SJCRH30 (cell line): Measurements from ENCODE around the gene PCCA. TPM values are rescaled to one million over a fixed set of nuclear protein-coding genes. Genes with fewer than 3 reads are reported as not detected.
A peak's percentile ranks its signal among the peaks of the same experiment; 100 is the strongest.
"Not testable (repeated sequence)": the region's sequence is repeated elsewhere in the genome, so short reads cannot be mapped to it uniquely, and the experiment has no call there.

Source experiments
- DNase-seq, 2 experiments: peaks; one replicate each; pipeline ENCODE4 v3.0.0-alpha.2; 2015 to 2020
- H3K27ac ChIP-seq: fragments of 250-450 bp; sonication (Bioruptor Pico); 2 replicates; pipeline ENCODE4 v1.5.1; 2020; ENCODE audit warnings: mild to moderate bottlenecking, moderate library complexity
- H3K27me3 ChIP-seq: fragments of 250-450 bp; sonication (Bioruptor Pico); 2 replicates; pipeline ENCODE4 v1.5.1; 2020; ENCODE audit warnings: mild to moderate bottlenecking, moderate library complexity
- H3K36me3 ChIP-seq: fragments of 250-450 bp; sonication (Bioruptor Pico); 2 replicates; pipeline ENCODE4 v1.5.1; 2020; ENCODE audit warnings: mild to moderate bottlenecking, moderate library complexity
- H3K4me1 ChIP-seq: fragments of 250-450 bp; sonication (Bioruptor Pico); 2 replicates; pipeline ENCODE4 v1.5.1; 2020; ENCODE audit warnings: mild to moderate bottlenecking, moderate library complexity
- H3K4me3 ChIP-seq: fragments of 250-450 bp; sonication (Bioruptor Pico); 2 replicates; pipeline ENCODE4 v1.5.1; 2020; ENCODE audit warnings: mild to moderate bottlenecking, moderate library complexity
- H3K9me3 ChIP-seq: fragments of 250-450 bp; sonication (Bioruptor Pico); replicated peaks from 2 replicates; pipeline ENCODE4 v1.5.1; 2020; ENCODE audit warnings: mild to moderate bottlenecking, moderate library complexity
- total RNA-seq: library from RNA; depleted of rRNA; stranded (reverse); fragments of >200 nt; shearing (Covaris generic); gene quantifications from 2 replicates; pipeline ENCODE4 v1.2.3, GENCODE V29; 2014

PCCA gene
- total RNA-seq, 1 experiment from 2014 or later: 23.4 TPM

GRCh38 chr13:100110269-100110668 lies 21.4 kb downstream of the PCCA start:
- no peak overlapping the region for H3K27ac ChIP-seq
- H3K27me3 ChIP-seq: no peaks in the 10 kb centered on the region
- no peak for DNase-seq
- no peaks in the 10 kb centered on the region for H3K4me1 ChIP-seq
- H3K4me3 ChIP-seq: no peak overlapping the region
- peaks cover 3% of the 10 kb centered on the region; the same call in 1 of the 2 replicates for H3K36me3 ChIP-seq
- no peaks in the 10 kb centered on the region for H3K9me3 ChIP-seq

GRCh38 chr13:100112186-100112838 lies 23.4 kb downstream of the PCCA start:
- no peak overlapping the region for H3K27ac ChIP-seq
- H3K4me3 ChIP-seq: no peak overlapping the region
- no peaks in the 10 kb centered on the region for H3K27me3 ChIP-seq
- peaks cover 3% of the 10 kb centered on the region for H3K36me3 ChIP-seq
- no peaks in the 10 kb centered on the region for H3K4me1 ChIP-seq
- no peak for DNase-seq
- H3K9me3 ChIP-seq: no peaks in the 10 kb centered on the region

- H3K27ac ChIP-seq: no peak overlapping the region
- H3K27me3 ChIP-seq: no peaks in the 10 kb centered on the region
- H3K4me3 ChIP-seq: no peak overlapping the region
- peaks cover 7% of the 10 kb centered on the region for H3K36me3 ChIP-seq
- DNase-seq: no peak
- H3K9me3 ChIP-seq: no peaks in the 10 kb centered on the region
- no peaks in the 10 kb centered on the region for H3K4me1 ChIP-seq
Measured at GRCh38 chr13:100115693-100116254, 26.9 kb downstream of the PCCA start.

- Histone ChIP-seq H3K27ac (no peak overlapping the region), H3K4me3 (no peak overlapping the region), H3K27me3 (no peaks in the 10 kb centered on the region), H3K9me3 (no peaks in the 10 kb centered on the region; the same call in 1 of the 2 replicates), H3K4me1 (no peaks in the 10 kb centered on the region), H3K36me3 (peaks cover 10% of the 10 kb centered on the region)
- DNase-seq: no peak
Measured at GRCh38 chr13:100124265-100124664, 35.4 kb downstream of the PCCA start.

GRCh38 chr13:100125946-100126345 lies 37.1 kb downstream of the PCCA start:
- Histone ChIP-seq H3K27ac (no peak overlapping the region), H3K27me3 (no peaks in the 10 kb centered on the region), H3K9me3 (no peaks in the 10 kb centered on the region; the same call in 1 of the 2 replicates), H3K36me3 (peaks cover 6% of the 10 kb centered on the region), H3K4me1 (no peaks in the 10 kb centered on the region), H3K4me3 (no peak overlapping the region)
- no peak for DNase-seq

- Histone ChIP-seq H3K27ac (no peak overlapping the region), H3K36me3 (no peaks in the 10 kb centered on the region; the same call in 1 of the 2 replicates), H3K4me1 (no peaks in the 10 kb centered on the region), H3K4me3 (no peak overlapping the region), H3K9me3 (no peaks in the 10 kb centered on the region), H3K27me3 (no peaks in the 10 kb centered on the region)
- DNase-seq: no peak
Measured at GRCh38 chr13:100128373-100128772, 39.5 kb downstream of the PCCA start.

GRCh38 chr13:100128838-100129237 lies 39.9 kb downstream of the PCCA start:
- DNase-seq: no peak
- Histone ChIP-seq H3K27ac (no peak overlapping the region), H3K4me3 (no peak overlapping the region), H3K9me3 (no peaks in the 10 kb centered on the region), H3K4me1 (no peaks in the 10 kb centered on the region), H3K27me3 (no peaks in the 10 kb centered on the region), H3K36me3 (no peaks in the 10 kb centered on the region; the same call in 1 of the 2 replicates)

GRCh38 chr13:100129605-100130004 lies 40.7 kb downstream of the PCCA start:
- DNase-seq: no peak
- Histone ChIP-seq H3K27me3 (no peaks in the 10 kb centered on the region), H3K36me3 (no peaks in the 10 kb centered on the region), H3K9me3 (no peaks in the 10 kb centered on the region), H3K4me1 (no peaks in the 10 kb centered on the region), H3K4me3 (no peak overlapping the region), H3K27ac (no peak overlapping the region)

- Histone ChIP-seq H3K27ac (no peak overlapping the region), H3K36me3 (no peaks in the 10 kb centered on the region), H3K9me3 (no peaks in the 10 kb centered on the region), H3K4me3 (no peak overlapping the region), H3K27me3 (no peaks in the 10 kb centered on the region), H3K4me1 (no peaks in the 10 kb centered on the region)
- no peak for DNase-seq
Measured at GRCh38 chr13:100130092-100130491, 41.2 kb downstream of the PCCA start.

- H3K36me3 ChIP-seq: no peaks in the 10 kb centered on the region
- H3K27me3 ChIP-seq: no peaks in the 10 kb centered on the region
- H3K4me1 ChIP-seq: no peaks in the 10 kb centered on the region
- no peak for DNase-seq
- H3K4me3 ChIP-seq: no peak overlapping the region
- no peak overlapping the region for H3K27ac ChIP-seq
- no peaks in the 10 kb centered on the region for H3K9me3 ChIP-seq
Measured at GRCh38 chr13:100130930-100131511, 42.1 kb downstream of the PCCA start.

- Histone ChIP-seq H3K27ac (no peak overlapping the region), H3K36me3 (no peaks in the 10 kb centered on the region), H3K4me3 (no peak overlapping the region), H3K4me1 (no peaks in the 10 kb centered on the region), H3K27me3 (no peaks in the 10 kb centered on the region), H3K9me3 (no peaks in the 10 kb centered on the region)
- peak; percentile 6 to 41 for DNase-seq
Measured at GRCh38 chr13:100131863-100132574, 43.1 kb downstream of the PCCA start.

- Histone ChIP-seq H3K9me3 (no peaks in the 10 kb centered on the region), H3K4me3 (no peak overlapping the region), H3K27me3 (no peaks in the 10 kb centered on the region), H3K4me1 (no peaks in the 10 kb centered on the region), H3K36me3 (no peaks in the 10 kb centered on the region), H3K27ac (no peak overlapping the region)
- no peak for DNase-seq
Measured at GRCh38 chr13:100138859-100139491, 50.1 kb downstream of the PCCA start.

GRCh38 chr13:100139817-100140216 lies 50.9 kb downstream of the PCCA start:
- DNase-seq: no peak
- Histone ChIP-seq H3K27ac (no peak overlapping the region), H3K4me3 (no peak overlapping the region), H3K27me3 (no peaks in the 10 kb centered on the region), H3K9me3 (no peaks in the 10 kb centered on the region), H3K36me3 (no peaks in the 10 kb centered on the region), H3K4me1 (no peaks in the 10 kb centered on the region)

GRCh38 chr13:100140441-100140840 lies 51.5 kb downstream of the PCCA start:
- H3K27ac ChIP-seq: no peak overlapping the region
- no peaks in the 10 kb centered on the region for H3K27me3 ChIP-seq
- H3K9me3 ChIP-seq: no peaks in the 10 kb centered on the region
- no peak overlapping the region for H3K4me3 ChIP-seq
- no peaks in the 10 kb centered on the region for H3K36me3 ChIP-seq
- no peaks in the 10 kb centered on the region for H3K4me1 ChIP-seq
- no peak for DNase-seq

GRCh38 chr13:100141461-100141961 lies 52.6 kb downstream of the PCCA start:
- not testable (repeated sequence) for H3K27ac ChIP-seq, H3K36me3 ChIP-seq, DNase-seq, H3K9me3 ChIP-seq, H3K4me1 ChIP-seq, H3K27me3 ChIP-seq, H3K4me3 ChIP-seq
